Smooth muscle cell (in vitro differentiated cells): ENCODE data around the gene ITGA8. TPM values are rescaled to one million over a fixed set of nuclear protein-coding genes. Genes with fewer than 3 reads are reported as not detected.

Source experiments
- DNase-seq: peaks from one replicate; lab custom pipeline; 2025; ENCODE audit not compliant: unreplicated experiment; lab: John Stamatoyannopoulos, UW
- H2AFZ ChIP-seq: fragments of 200-600 bp; sonication (generic); 2 replicates; pipeline ENCODE4 v1.6.0; 2016; ENCODE audit warnings: antibody characterized with exemption, low read depth, mild to moderate bottlenecking
- H3F3A ChIP-seq: fragments of 200-600 bp; sonication (generic); 2 replicates; pipeline ENCODE4 v1.6.0; 2017; ENCODE audit warnings: antibody characterized with exemption, low read depth
- H3K27ac ChIP-seq: fragments of 200-600 bp; sonication (generic); 2 replicates; pipeline ENCODE4 v1.5.1; 2016; ENCODE audit warnings: low read depth, mild to moderate bottlenecking
- H3K27me3 ChIP-seq: fragments of 200-600 bp; sonication (generic); 2 replicates; pipeline ENCODE4 v1.6.1; 2016; ENCODE audit warnings: low read depth, mild to moderate bottlenecking
- H3K36me3 ChIP-seq: fragments of 200-600 bp; sonication (generic); 2 replicates; pipeline ENCODE4 v1.5.1; 2016; ENCODE audit warnings: low read depth
- H3K4me1 ChIP-seq: fragments of 200-600 bp; sonication (generic); 2 replicates; pipeline ENCODE4 v1.5.1; 2016; ENCODE audit warnings: low read depth
- H3K4me2 ChIP-seq: fragments of 200-600 bp; sonication (generic); 2 replicates; pipeline ENCODE4 v1.6.0; 2016; ENCODE audit warnings: mild to moderate bottlenecking
- H3K4me3 ChIP-seq: fragments of 200-600 bp; sonication (generic); 2 replicates; pipeline ENCODE4 v1.5.1; 2016; ENCODE audit warnings: mild to moderate bottlenecking
- H3K79me2 ChIP-seq: fragments of 200-600 bp; sonication (generic); 2 replicates; pipeline ENCODE4 v1.6.0; 2016; ENCODE audit warnings: low read depth, mild to moderate bottlenecking
- H3K9ac ChIP-seq: fragments of 200-600 bp; sonication (generic); 2 replicates; pipeline ENCODE4 v1.6.0; 2016; ENCODE audit warnings: low read depth
- H3K9me3 ChIP-seq: fragments of 200-600 bp; sonication (generic); replicated peaks from 2 replicates; pipeline ENCODE4 v1.5.1; 2016; ENCODE audit warnings: low read depth
- H4K20me1 ChIP-seq: fragments of 200-600 bp; sonication (generic); 2 replicates; pipeline ENCODE4 v1.6.0; 2016; ENCODE audit warnings: low read depth
- WGBS: methylation state at CpG from one replicate; pipeline ENCODE4 v1.1.7; 2016; ENCODE audit warnings: low lambda C conversion rate; 5-methylcytosine and 5-hydroxymethylcytosine counted together
- polyA plus RNA-seq: library from polyadenylated mRNA; unstranded; fragments of >200 nt; fragmentation: Nextera tagmentation; extraction: Ambion mirVana; gene quantifications from 2 replicates; pipeline ENCODE4 v1.2.1, GENCODE V29; 2016
- total RNA-seq: library from RNA; depleted of rRNA; stranded (reverse); fragments of >200 nt; gene quantifications from 2 replicates; pipeline ENCODE4 v1.2.3, GENCODE V29; 2014
- TF ChIP-seq, protein P1 (sequence below): fragments of 200-600 bp; sonication (generic); IDR thresholded peaks from 2 replicates; pipeline ENCODE4 v1.5.1; 2017; ENCODE audit warnings: borderline replicate concordance, mild to moderate bottlenecking, antibody characterized with exemption; ENCODE audit not compliant: insufficient read depth, poor library complexity, severe bottlenecking

The ITGA8 gene
- total and polyA plus RNA-seq, 2 experiments from 2014 or later: 0.02 to 0.36 TPM

GRCh38 chr10:15521328-15521903, 198.3 kb downstream of the ITGA8 start:
- no peaks in the 10 kb centered on the region for H4K20me1 ChIP-seq
- WGBS: 88% methylated on average over 11 of the region's 11 CpGs

GRCh38 chr10:15518250-15518649, 201.5 kb downstream of the ITGA8 start:
- Histone ChIP-seq H3F3A (no peaks in the 10 kb centered on the region), H4K20me1 (no peaks in the 10 kb centered on the region), H3K9ac (no peak overlapping the region), H2AFZ (no peak overlapping the region), H3K27me3 (no peaks in the 10 kb centered on the region), H3K4me1 (no peaks in the 10 kb centered on the region), H3K79me2 (no peaks in the 10 kb centered on the region), H3K27ac (no peak overlapping the region), H3K36me3 (no peaks in the 10 kb centered on the region), H3K9me3 (no peaks in the 10 kb centered on the region), H3K4me2 (no peak overlapping the region), H3K4me3 (no peak overlapping the region)
- WGBS: 79% methylated on average over 4 of the region's 4 CpGs
- TF ChIP-seq, protein P1, sequence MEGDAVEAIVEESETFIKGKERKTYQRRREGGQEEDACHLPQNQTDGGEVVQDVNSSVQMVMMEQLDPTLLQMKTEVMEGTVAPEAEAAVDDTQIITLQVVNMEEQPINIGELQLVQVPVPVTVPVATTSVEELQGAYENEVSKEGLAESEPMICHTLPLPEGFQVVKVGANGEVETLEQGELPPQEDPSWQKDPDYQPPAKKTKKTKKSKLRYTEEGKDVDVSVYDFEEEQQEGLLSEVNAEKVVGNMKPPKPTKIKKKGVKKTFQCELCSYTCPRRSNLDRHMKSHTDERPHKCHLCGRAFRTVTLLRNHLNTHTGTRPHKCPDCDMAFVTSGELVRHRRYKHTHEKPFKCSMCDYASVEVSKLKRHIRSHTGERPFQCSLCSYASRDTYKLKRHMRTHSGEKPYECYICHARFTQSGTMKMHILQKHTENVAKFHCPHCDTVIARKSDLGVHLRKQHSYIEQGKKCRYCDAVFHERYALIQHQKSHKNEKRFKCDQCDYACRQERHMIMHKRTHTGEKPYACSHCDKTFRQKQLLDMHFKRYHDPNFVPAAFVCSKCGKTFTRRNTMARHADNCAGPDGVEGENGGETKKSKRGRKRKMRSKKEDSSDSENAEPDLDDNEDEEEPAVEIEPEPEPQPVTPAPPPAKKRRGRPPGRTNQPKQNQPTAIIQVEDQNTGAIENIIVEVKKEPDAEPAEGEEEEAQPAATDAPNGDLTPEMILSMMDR: no peak
- no peak for DNase-seq

More at GRCh38 chr10:15521328-15521903, 198.3 kb downstream of the ITGA8 start:
- Histone ChIP-seq H3K4me3 (no peak overlapping the region), H3K9ac (no peak overlapping the region), H3K36me3 (no peaks in the 10 kb centered on the region), H3K4me2 (no peak overlapping the region), H3K27me3 (no peaks in the 10 kb centered on the region), H3K79me2 (no peaks in the 10 kb centered on the region), H2AFZ (no peak overlapping the region), H3K9me3 (no peaks in the 10 kb centered on the region), H3K4me1 (no peaks in the 10 kb centered on the region), H3K27ac (no peak overlapping the region), H3F3A (no peaks in the 10 kb centered on the region)
- TF ChIP-seq, protein P1: no peak
- no peak for DNase-seq

GRCh38 chr10:15516256-15517085, 203.3 kb downstream of the ITGA8 start:
- H3F3A ChIP-seq: no peaks in the 10 kb centered on the region
- TF ChIP-seq, protein P1: no peak
- H3K36me3 ChIP-seq: no peaks in the 10 kb centered on the region
- WGBS: 96% methylated on average over 4 of the region's 4 CpGs
- no peak overlapping the region for H3K4me3 ChIP-seq
- no peaks in the 10 kb centered on the region for H3K9me3 ChIP-seq
- H4K20me1 ChIP-seq: no peaks in the 10 kb centered on the region
- no peaks in the 10 kb centered on the region for H3K4me1 ChIP-seq
- no peak overlapping the region for H3K9ac ChIP-seq
- no peak for DNase-seq
- H3K79me2 ChIP-seq: no peaks in the 10 kb centered on the region
- no peak overlapping the region for H2AFZ ChIP-seq
- H3K27ac ChIP-seq: no peak overlapping the region
- no peak overlapping the region for H3K4me2 ChIP-seq
- H3K27me3 ChIP-seq: no peaks in the 10 kb centered on the region
